Measurements from ENCODE around the gene CACNA1D. TPM values are rescaled to one million over a fixed set of nuclear protein-coding genes. Genes with fewer than 3 reads are reported as not detected.

Gene CACNA1D
- total and polyA plus RNA-seq, 9 of the 15 experiments (the other 6 are each of a cell fraction or from before 2014, with no cell fraction given), result 0.29 TPM; not detected in 8

- ChIA-PET CTCF (ENCODE audit: low intra/inter-chr PET ratio) (no interaction called here), POLR2A (no interaction called here)
- H4K20me1 ChIP-seq (replicated peaks; ENCODE audit: control insufficient read depth, insufficient read depth, low read length), result no peaks in the 10 kb centered on the region
- DNase-seq (ENCODE audit: extremely low read depth in 1 of 4, low spot score in 3 of 4) (no peak), ATAC-seq (no peak), FAIRE-seq (no peak)
- no peaks in the 10 kb centered on the region for H3K9me1 ChIP-seq (ENCODE audit: control insufficient read depth, insufficient read depth, low read length)
- H3K4me2 ChIP-seq (ENCODE audit: insufficient read depth, low read length), result no peak overlapping the region
- no peaks in the 10 kb centered on the region for H3K36me3 ChIP-seq (ENCODE audit: control insufficient read depth, insufficient read depth, low read length)
- no peaks in the 10 kb centered on the region for H3K9me3 ChIP-seq (replicated peaks; ENCODE audit: control insufficient read depth, insufficient read depth, low read depth, low read length)
- H3K27ac ChIP-seq (ENCODE audit: extremely low read depth, low read depth, low read length), result no peak overlapping the region
- H3K4me1 ChIP-seq (replicated peaks in 1 of 2; ENCODE audit: control insufficient read depth in 2 of 2, insufficient read depth in 2 of 2, low read length in 2 of 2), result peaks cover 0 to 15% of the 10 kb centered on the region in 2 experiments; a peak in 1 of 5 replicates
- no peak overlapping the region for H2AFZ ChIP-seq (ENCODE audit: low read depth, low read length)
- H3K9ac ChIP-seq (ENCODE audit: insufficient read depth in 1 of 2, low read depth in 2 of 2, low read length in 2 of 2), result no peak overlapping the region
- intact Hi-C loops (cut with micrococcal nuclease), result no loop called here
- H3K4me3 ChIP-seq, result no peak overlapping the region
- no TSS peak for BruUV-seq (replicated peaks)
- H3K27me3 ChIP-seq (ENCODE audit: control insufficient read depth in 2 of 2, insufficient read depth in 2 of 2, low read length in 2 of 2), result peaks cover 2 to 14% of the 10 kb centered on the region in 2 experiments; a peak in 4 of 5 replicates
- H3K79me2 ChIP-seq (ENCODE audit: control insufficient read depth, insufficient read depth, low read length), result no peaks in the 10 kb centered on the region
- WGBS (ENCODE audit: insufficient coverage, low coverage, missing lambda C conversion rate), result 0% methylated on average over 13 of the region's 27 CpGs
- in situ Hi-C loops (cut with MboI), result no loop called here
- TF ChIP-seq SLC30A9 (CRISPR knock-in tag; IDR thresholded peaks at IDR 0.05), result no peak
- TF ChIP-seq AFF4 (CRISPR knock-in tag; IDR thresholded peaks at IDR 0.05), result no peak
- TF ChIP-seq CEBPG (CRISPR knock-in tag; IDR thresholded peaks at IDR 0.05), result no peak
- TF ChIP-seq CEBPG (tag; conservative IDR thresholded peaks at IDR 0.05 in 1 of 2, IDR thresholded peaks at IDR 0.05 in 1 of 2), result no peak
- TF ChIP-seq MTA3 (IDR thresholded peaks at IDR 0.05; ENCODE audit: borderline replicate concordance), result no peak
- no peak for TF ChIP-seq C11orf30 (IDR thresholded peaks at IDR 0.05; ENCODE audit: low read depth)
- TF ChIP-seq MCM5 (IDR thresholded peaks at IDR 0.05; ENCODE audit: low read depth), result no peak
- TF ChIP-seq YY1 (IDR thresholded peaks at IDR 0.05; ENCODE audit: borderline replicate concordance in 1 of 3, control insufficient read depth in 1 of 3, extremely low read depth in 1 of 3, insufficient read depth in 3 of 3, insufficient read length in 1 of 3, insufficient replicate concordance in 2 of 3, low read depth in 1 of 3, low read length in 2 of 3), result no peak
- TF ChIP-seq POLR3G (IDR thresholded peaks at IDR 0.05; ENCODE audit: extremely low read depth, insufficient read length, insufficient replicate concordance), result no peak
- no peak for TF ChIP-seq ELK3 (CRISPR knock-in tag; IDR thresholded peaks at IDR 0.05)
- TF ChIP-seq SAP30 (IDR thresholded peaks at IDR 0.05; ENCODE audit: borderline replicate concordance, insufficient read depth, low read depth, low read length, poor library complexity, severe bottlenecking), result no peak
- TF ChIP-seq E2F4 (CRISPR knock-in tag; IDR thresholded peaks at IDR 0.05; ENCODE audit: low read depth), result no peak
- TF ChIP-seq STAG1 (CRISPR knock-in tag; IDR thresholded peaks at IDR 0.05; ENCODE audit: borderline replicate concordance), result no peak
Measured at GRCh38 chr3:53495146-53495519, 722 bp downstream of the CACNA1D start.

Data from K562 (cell line).